ENCODE data around the gene TBC1D24.

Gene TBC1D24

GRCh38 chr16:2468725-2469398 lies 6.1 kb upstream of the TBC1D24 start:
- DNase-seq (ENCODE audit: extremely low read depth, low read depth) = no peak
- peak overlapping the region; percentile 37 for H3K4me3 ChIP-seq (replicated peaks; ENCODE audit: low read depth, low read length)
- no peak for TF ChIP-seq CTCF (IDR thresholded peaks at IDR 0.05; ENCODE audit: low read depth, low read length, missing control alignments)

GRCh38 chr16:2469399-2470233 lies 5.3 kb upstream of the TBC1D24 start:
- no peak overlapping the region for H3K4me3 ChIP-seq (replicated peaks; ENCODE audit: low read depth, low read length)
- TF ChIP-seq CTCF (IDR thresholded peaks at IDR 0.05; ENCODE audit: low read depth, low read length, missing control alignments) = no peak
- DNase-seq (ENCODE audit: extremely low read depth, low read depth) = no peak

- no peak for DNase-seq (ENCODE audit: extremely low read depth, low read depth)
- no peak overlapping the region for H3K4me3 ChIP-seq (replicated peaks; ENCODE audit: low read depth, low read length)
- TF ChIP-seq CTCF (IDR thresholded peaks at IDR 0.05; ENCODE audit: low read depth, low read length, missing control alignments) = no peak
Observed at GRCh38 chr16:2470234-2470601, 4.7 kb upstream of the TBC1D24 start.

- TF ChIP-seq CTCF (IDR thresholded peaks at IDR 0.05; ENCODE audit: low read depth, low read length, missing control alignments) = no peak
- no peak overlapping the region for H3K4me3 ChIP-seq (replicated peaks; ENCODE audit: low read depth, low read length)
- no peak for DNase-seq (ENCODE audit: extremely low read depth, low read depth)
Observed at GRCh38 chr16:2470603-2471015, 4.3 kb upstream of the TBC1D24 start.

GRCh38 chr16:2471016-2471652 lies 3.8 kb upstream of the TBC1D24 start, which contains the start of gene NTN3:
Gene NTN3 (plus strand): TSS chr16:2471297. CDS start chr16:2471702, 405 bp downstream.
- no peak for DNase-seq (ENCODE audit: extremely low read depth, low read depth)
- no peak within 1 kb of the TSS for H3K4me3 ChIP-seq (replicated peaks; ENCODE audit: low read depth, low read length)
- no peak for TF ChIP-seq CTCF (IDR thresholded peaks at IDR 0.05; ENCODE audit: low read depth, low read length, missing control alignments)

- TF ChIP-seq CTCF (IDR thresholded peaks at IDR 0.05; ENCODE audit: low read depth, low read length, missing control alignments) = no peak
Observed at GRCh38 chr16:2471653-2472487, 3.1 kb upstream of the TBC1D24 start.

More at GRCh38 chr16:2471653-2472487, 3.1 kb upstream of the TBC1D24 start:
- H3K4me3 ChIP-seq (replicated peaks; ENCODE audit: low read depth, low read length) = no peak overlapping the region
- DNase-seq (ENCODE audit: extremely low read depth, low read depth) = no peak

Measured in HFF-Myc (cell line).